Fibroblast of the aortic adventitia (primary cell): ENCODE measurements around the gene FAM240A. TPM values are rescaled to one million over a fixed set of nuclear protein-coding genes. Genes with fewer than 3 reads are reported as not detected.

ENCODE experiments used
- DNase-seq: peaks from one replicate; pipeline ENCODE4 v3.0.0-alpha.2; 2010; ENCODE audit warnings: low read depth
- H3K4me3 ChIP-seq: 2 replicates; pipeline ENCODE4 v1.5.1; 2011; ENCODE audit warnings: low read depth, mild to moderate bottlenecking, control low read depth, low read length, moderate library complexity
- total RNA-seq: library from RNA; depleted of rRNA; stranded (reverse); fragments of >200 nt; gene quantifications from 2 replicates; pipeline ENCODE4 v1.2.3, GENCODE V29; 2012; ENCODE audit warnings: low replicate concordance
- TF ChIP-seq, protein P1 (sequence below): IDR thresholded peaks from 2 replicates; pipeline ENCODE4 v1.5.1; 2011; ENCODE audit warnings: mild to moderate bottlenecking, low read length, control low read depth, inconsistent platforms; ENCODE audit not compliant: insufficient read depth

The FAM240A gene
- total RNA-seq, 1 donor, result not detected

DNA sequence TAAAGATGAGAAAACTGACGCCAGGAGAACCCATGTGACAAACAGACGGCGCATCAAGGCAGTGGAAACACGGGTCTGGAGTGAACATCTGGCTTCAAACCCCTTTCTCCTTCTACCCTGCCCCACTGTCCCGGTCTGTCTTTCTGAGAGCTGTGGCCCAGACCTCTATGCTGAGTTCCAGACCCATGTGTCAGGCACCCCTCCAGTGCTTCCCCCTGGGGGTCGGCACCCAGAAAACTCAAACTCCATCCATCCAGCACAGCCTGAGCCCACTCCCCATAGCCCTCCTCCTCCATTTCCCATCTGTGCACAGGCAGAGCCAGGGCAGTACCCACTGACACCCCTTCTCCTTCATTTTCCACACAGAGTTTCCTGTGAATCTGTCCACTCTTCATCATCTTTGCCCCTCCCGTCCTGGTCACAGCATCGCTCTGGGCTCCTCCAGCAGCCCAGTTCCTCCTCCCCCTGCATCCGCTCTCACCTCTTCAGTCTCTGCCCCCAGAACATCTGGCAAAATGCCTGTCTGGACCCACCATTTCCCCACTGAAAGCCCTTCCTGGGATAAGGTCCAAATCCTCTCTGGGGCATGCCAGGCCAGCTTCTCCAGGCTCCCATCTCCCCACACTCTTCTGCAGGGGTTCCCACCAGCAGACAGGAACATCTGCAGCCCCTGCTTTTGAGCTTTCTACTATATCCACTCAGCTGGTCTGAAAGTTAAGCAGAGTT, 2.9 kb downstream of the FAM240A start:
- DNase-seq, result no peak
- H3K4me3 ChIP-seq, result no peak overlapping the region
- TF ChIP-seq, protein P1, sequence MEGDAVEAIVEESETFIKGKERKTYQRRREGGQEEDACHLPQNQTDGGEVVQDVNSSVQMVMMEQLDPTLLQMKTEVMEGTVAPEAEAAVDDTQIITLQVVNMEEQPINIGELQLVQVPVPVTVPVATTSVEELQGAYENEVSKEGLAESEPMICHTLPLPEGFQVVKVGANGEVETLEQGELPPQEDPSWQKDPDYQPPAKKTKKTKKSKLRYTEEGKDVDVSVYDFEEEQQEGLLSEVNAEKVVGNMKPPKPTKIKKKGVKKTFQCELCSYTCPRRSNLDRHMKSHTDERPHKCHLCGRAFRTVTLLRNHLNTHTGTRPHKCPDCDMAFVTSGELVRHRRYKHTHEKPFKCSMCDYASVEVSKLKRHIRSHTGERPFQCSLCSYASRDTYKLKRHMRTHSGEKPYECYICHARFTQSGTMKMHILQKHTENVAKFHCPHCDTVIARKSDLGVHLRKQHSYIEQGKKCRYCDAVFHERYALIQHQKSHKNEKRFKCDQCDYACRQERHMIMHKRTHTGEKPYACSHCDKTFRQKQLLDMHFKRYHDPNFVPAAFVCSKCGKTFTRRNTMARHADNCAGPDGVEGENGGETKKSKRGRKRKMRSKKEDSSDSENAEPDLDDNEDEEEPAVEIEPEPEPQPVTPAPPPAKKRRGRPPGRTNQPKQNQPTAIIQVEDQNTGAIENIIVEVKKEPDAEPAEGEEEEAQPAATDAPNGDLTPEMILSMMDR, result no peak

DNA sequence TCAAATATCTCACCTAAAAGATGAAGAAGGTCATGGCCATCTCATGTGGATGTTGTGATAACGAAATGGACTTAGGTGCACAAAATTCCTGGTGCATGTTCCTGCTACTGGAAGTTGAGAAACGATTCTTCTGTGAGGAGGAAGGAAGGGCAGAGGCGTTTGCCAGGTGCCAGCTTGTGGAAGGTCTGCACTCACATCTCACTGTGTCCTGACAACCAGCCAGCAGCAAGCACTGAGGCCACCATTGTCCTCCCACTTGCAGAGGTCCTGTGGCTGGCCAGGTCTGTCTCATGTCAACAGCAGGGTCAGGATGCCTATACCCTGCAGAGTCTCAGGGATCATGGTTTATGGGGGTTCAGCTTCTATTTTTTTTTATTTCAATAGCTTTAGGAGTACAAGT, 3.7 kb downstream of the FAM240A start:
- no peak overlapping the region for H3K4me3 ChIP-seq
- TF ChIP-seq, protein P1, result no peak

DNA sequence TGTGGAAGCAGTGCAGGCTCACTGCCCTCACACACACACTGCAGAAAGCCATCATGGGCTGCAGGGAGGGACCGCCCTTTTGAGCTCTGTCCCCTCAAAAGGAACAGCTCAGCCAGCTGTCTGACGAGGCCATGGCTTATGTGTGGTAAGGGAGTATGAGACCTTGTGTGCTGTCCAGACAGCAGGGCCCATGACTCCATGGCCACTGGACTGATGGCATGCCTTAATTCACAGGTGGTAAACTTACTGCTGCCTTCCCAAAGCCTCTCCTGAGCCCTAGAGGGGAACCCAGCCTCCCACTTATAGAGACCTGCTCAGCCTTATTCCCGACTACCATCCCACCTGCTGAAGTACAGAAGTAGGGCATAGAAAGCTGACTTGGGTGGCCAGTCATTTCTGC, 5.6 kb downstream of the FAM240A start:
- H3K4me3 ChIP-seq, result no peak overlapping the region
- TF ChIP-seq, protein P1, result no peak
- DNase-seq, result no peak

More for the DNA sequence above, 3.7 kb downstream of the FAM240A start:
- no peak for DNase-seq

DNA sequence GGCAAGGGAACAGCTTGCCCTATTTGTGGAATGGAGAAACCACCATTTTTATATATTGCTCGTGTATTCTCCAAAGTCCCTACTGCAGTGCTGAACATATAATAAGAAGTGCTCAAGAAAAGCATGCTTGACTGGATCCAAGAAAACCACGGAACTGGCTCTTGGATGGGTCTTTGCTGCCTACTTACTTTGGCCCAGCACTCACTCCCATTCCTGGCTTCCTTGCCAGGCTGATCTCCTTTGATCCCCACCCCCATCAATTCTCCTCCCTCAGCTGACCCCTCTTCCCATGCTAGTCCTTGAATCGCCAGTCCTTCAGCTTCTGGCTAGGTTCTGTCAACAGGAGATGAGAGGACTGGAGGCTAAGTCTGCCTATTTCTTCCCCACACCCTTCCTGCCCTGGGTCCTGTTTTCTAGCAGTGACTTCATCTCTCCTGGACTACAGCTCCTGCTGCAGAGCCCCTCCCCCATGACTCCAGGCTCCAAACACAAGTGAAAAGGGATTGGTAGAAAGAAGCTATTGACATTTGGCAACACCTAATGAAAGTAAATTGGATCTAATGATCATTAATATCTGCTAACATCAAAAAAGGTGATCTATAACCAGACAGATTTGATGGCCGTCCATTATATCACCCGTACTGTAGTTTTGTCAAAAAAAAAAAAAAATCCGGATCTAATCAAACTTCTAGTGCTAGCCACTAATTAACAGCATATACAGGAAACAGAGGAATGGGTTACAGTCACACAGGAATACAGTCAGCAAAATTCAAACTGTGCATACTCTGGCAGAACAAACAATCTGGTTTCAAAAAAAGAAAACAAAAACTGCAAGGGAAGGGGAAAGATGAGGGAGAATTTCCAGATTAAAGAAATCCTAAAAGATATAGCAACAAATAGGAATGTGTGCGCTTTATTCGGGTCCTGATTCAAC, 7.8 kb downstream of the FAM240A start:
- TF ChIP-seq, protein P1, result no peak
- no peak overlapping the region for H3K4me3 ChIP-seq

DNA sequence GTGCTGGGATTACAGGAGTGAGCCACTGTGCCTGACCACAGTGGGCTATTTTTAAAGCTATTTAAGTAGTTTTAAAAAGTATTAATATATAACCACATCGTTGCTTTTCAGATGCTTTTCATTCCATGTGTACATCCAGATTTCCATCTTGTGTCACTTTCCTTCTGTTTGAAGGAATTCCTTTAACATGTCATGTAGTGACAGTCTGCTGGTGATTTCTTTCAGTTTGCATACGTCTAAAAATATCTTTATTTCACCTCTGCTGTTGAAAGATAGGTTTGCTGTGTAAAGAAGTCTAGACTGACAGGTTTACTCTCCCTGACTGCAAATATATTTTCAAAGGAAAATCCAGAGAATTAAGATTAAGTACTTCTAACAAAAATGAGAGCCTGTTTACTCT, 12.2 kb downstream of the FAM240A start:
- H3K4me3 ChIP-seq, result no peak overlapping the region
- no peak for DNase-seq
- TF ChIP-seq, protein P1, result no peak

More for the DNA sequence above, 7.8 kb downstream of the FAM240A start:
- DNase-seq, result no peak

DNA sequence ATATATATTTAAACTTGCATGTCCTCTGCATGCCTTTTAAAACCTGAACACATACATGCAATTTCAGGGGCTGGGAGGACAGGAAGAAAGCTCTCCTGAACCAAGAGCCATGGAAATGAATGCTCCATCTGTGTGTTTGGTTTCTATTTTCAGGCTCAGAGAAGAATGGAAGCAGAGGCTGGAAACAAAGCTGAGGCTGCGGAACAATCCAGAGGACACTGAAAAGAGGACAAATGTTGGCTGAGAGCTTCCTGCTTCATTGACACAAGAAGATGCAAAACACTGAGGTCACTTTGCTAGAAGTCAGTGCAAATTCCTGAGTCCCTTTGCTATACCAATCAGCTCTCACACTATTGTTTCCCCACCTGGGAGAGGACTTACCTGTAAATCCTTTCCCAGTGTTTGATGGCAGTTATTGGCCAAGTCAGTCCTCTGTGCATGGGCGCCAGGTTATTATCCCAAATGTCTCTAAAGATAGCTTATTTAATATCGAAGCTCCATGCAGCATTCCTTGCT, 12.7 kb downstream of the FAM240A start:
- DNase-seq, result no peak
- H3K4me3 ChIP-seq, result no peak overlapping the region
- TF ChIP-seq, protein P1, result no peak
